Measurements from ENCODE around the gene AVP.
A peak's percentile ranks its signal among the peaks of the same experiment; 100 is the strongest.

AVP gene

DNA sequence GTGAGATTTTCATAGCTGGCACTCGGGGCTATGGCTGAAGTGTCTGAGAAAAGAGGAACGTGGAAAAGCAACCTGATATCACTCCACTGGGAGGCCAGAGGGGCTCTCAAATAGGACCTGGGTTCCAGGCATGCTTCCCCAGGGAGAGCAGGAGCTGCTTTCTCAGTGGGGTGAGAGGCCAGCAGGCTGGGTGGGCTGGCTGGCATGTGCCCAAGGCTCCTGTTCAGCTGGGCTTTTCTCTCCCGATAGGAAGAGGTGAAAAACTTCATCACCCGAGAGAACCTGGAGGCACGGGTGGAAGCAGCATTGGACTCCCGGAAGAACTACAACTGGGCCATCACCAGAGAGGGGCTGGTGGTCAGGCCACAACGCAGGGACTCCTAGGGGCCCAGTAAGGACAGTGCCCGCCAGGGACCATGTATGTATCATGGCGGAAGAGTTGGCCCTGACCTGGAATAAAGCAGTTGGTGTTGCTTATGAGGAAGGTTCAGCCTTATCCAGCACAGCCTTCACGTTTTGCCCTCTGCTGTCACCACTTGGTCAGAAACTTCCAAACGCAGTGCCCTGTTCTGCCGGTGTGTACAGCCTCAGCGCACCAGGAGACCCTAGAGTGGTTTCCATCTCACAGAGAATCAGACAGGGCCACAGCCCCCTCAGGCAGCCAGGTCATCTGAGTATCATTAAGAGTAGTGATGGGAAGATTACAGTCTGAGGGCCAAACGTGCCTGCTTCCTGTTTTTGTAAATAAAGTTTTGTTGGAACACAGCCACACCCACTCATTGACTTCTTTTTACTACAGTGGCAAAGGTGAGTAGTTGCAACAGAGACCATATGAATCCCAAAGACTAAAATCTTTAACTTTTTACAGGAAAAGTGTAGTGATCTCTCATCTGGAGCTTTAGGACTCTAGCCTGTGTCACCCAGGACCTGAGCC, 36.8 kb downstream of the AVP start:
- no peak for DNase-seq (ENCODE audit: low spot score)

DNA sequence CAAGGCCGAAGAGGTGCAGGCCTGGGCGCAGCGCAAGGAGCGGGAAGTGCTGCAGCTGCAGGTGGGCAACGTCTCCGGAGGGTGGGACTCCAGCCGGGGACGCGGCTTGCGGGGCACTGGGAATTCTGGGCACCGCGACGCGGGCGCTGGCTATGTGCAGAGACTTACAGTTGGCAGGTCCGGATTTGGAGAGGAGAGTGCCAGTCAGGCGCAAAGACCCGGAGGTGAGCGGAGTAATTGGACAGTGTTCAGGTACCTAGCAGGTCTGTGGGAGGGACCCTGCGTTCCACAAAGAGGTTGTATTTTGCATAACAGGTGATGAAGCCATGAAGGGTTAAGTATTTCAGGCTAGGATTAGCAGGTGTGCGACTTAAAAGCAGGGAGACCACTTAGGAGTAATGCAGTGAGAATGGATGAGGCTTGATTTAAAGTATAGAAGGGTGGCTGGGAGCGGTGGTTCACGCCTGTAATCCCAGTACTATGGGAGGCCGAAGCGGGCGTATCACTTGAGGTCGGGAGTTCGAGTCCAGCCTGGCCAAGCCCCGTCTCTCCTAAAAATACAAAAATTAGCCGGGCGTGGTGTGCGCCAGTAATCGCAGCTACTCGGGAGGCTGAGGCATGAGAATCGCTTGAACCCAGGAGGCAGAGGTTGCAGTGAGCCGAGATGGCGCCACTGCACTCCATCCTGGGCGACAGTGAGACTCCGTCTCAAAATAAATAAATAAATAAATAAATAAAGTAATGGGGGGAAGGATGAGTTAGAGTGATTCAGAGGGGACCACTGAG, 37.7 kb downstream of the AVP start:
- peak; percentile 53 for DNase-seq (ENCODE audit: low spot score)

DNA sequence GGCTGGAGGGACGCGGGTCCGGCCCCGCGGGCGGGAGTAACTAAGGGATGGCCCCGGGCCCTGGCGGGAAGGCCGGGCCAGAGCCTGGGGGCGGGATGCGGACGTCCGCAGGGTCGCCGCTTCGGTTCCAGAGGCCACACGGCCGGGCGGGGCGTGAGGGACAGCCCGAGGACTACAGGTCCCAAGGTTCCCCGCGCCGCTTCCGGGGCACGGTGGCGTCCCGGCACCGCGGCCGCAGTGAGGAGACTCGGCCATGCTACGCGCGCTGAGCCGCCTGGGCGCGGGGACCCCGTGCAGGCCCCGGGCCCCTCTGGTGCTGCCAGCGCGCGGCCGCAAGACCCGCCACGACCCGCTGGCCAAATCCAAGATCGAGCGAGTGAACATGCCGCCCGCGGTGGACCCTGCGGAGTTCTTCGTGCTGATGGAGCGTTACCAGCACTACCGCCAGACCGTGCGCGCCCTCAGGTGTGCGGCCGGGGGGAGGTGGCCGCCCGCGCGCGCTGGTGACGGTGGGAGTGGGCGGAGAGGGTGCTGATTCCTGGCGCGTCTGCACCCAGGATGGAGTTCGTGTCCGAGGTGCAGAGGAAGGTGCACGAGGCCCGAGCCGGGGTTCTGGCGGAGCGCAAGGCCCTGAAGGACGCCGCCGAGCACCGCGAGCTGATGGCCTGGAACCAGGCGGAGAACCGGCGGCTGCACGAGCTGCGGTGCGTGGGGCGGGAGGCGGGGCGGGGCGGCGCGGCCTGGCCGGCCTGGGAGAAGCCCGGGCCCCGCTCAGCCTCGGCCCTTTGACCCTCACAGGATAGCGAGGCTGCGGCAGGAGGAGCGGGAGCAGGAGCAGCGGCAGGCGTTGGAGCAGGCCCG, 38.5 kb downstream of the AVP start, which contains the start of gene MRPS26:
TSS of gene MRPS26 (plus strand) at position 237 of the 861 bp plus-strand sequence. CDS start at position 254, 17 bp downstream.
- peak; percentile 93 for DNase-seq (ENCODE audit: low spot score)

DNA sequence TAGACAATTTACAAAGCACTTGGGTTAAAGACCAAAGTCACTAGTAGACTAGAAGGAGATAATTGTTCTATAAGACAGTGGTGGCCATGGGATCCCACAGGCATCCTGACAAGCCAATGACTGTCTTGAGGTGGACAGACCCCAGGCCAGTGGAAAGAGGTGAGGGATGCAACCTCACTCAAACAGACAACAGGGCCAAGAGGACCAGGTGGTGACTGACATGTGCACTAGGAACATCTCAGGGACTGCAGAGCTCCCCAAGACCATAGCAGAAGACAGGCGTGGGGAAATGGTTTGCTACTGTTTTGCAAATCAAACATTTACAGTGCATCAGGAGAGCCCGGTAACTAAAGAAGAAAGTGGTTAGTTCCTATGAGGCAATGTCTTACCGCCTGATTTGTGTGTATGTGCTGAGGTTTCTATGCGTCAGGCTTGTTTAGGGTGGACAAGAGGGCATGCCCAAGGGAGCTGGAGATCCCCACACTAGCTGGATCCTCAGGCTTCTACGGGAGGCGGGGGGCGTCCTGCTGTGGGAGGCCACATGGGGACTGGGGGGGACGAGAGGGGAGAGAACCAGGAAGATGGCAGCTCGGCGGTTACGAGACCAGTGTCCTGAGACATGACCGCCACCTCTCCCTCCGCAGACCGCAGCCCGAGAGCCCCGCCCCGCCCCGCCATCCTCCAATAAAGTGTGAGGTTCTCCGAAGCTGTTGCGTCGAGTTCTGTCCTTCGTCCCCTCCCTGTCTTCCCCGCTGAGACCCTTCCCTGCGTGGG, 39.3 kb downstream of the AVP start:
- DNase-seq (ENCODE audit: low spot score): peak; percentile 79

DNA sequence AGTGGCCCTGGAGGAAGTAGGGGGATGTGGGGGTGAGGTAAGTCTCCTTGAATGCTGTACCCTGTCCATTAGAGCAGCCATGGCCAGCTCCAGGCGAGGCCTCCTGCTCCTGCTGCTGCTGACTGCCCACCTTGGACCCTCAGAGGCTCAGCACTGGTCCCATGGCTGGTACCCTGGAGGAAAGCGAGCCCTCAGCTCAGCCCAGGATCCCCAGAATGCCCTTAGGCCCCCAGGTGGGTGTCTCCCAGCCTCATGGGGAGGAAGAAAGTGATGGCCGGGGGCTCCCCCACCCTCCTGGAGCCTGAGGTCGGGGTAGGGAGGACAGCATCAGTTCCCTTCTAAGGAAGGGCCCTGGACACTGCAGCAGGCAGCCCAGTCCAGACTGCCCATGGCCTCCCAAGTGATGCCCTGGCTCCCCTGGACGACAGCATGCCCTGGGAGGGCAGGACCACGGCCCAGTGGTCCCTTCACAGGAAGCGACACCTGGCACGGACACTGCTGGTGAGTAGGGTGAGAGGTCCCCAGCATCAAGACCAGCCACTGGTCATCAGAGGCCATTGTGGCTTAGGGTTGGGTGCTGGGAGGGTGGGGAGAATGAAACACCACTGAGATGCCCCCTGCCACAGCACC, 40.1 kb downstream of the AVP start:
- DNase-seq (ENCODE audit: low spot score): no peak

DNA sequence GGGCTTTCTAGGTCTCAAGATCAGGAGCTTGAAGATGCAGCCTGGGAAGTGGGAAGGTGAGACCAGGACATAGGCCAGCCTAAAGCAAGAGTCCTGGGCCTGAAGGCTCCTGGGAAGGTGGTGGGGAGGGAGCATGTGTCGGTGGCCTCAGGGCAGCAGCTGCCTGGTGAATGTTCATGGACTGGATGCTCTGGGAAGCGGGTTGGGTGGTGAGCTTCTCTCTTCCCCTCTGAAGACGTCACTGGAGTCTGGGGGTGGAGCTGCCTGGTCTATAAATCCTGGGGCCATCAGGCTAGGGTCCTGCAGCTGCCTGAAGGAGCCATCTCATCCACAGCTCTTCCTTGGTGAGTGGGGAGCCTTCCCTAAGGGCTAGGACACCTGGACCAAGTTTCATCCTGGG, 41.2 kb downstream of the AVP start, which contains the start of gene GNRH2:
TSS of gene GNRH2 (plus strand) at position 301 of the 400 bp plus-strand sequence. CDS start 793 bp downstream, outside the sequence.
- no peak for DNase-seq (ENCODE audit: low spot score)

DNA sequence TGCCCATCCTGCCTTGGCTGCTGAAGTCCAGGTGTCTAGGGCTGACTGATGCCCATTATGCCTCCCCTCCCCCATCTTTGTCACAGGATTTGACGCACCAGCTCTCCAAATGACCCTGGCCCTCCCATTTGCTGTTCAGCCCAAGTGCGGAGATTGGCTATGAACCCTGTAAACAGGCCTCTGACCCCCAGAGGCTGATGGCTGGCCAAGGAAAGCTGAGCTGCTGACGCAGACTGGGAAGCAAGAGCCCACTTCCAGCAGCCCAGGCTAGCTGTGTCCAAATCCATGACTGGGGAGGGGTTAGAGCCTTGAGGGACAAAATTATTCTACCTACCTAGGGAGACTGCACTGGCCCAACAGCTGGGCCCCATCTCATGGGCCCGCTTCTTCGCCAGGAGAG, 41.9 kb downstream of the AVP start:
- DNase-seq (ENCODE audit: low spot score): no peak

DNA sequence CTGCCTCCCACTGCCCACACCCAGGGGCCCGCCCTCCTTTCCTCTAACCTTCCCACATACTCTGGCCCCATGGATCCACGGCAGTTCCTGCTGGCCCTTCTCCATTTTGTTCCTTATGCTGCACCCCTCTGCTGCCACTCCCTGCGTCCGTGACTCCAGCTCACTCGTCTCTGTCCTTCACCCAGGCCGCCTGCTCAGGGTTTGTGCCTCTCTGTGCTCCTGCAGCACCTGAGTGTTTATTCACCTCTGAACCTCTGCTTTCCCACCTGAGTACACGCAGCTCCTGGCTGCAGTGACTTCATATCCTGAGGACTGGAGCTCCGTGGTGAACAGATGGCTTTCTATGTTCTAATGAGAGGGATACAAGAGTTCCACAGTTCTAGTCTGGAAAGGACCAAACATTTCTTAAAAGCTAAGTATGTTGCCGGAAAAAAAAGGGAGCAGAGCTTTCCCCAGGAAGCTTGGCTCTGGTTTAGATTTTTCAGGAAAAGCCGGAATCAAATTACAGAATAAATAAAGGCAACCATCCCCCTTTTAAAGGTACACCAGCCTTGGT, 42.6 kb downstream of the AVP start:
- DNase-seq (ENCODE audit: low spot score): no peak

DNA sequence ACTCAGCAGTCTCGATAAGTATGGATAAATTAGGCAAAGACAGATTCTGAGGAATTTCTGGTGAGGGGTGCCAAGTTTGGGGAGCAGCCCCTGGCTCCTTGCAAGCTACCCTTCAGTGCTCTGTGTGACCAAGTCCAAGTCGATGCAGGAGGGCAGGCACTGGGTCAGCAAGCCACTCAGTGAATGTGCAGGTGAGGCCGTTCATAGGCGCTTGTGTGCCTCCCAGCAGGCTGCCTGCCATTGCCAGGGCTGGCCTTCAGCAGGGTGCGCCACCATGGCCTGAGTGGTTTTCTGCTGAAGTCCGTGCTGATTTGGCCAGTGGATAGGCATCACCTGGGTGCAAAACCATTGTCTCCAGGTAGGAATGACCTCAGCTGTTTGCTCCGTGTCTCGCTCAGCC, 44.4 kb downstream of the AVP start:
- DNase-seq (ENCODE audit: low spot score): no peak

DNA sequence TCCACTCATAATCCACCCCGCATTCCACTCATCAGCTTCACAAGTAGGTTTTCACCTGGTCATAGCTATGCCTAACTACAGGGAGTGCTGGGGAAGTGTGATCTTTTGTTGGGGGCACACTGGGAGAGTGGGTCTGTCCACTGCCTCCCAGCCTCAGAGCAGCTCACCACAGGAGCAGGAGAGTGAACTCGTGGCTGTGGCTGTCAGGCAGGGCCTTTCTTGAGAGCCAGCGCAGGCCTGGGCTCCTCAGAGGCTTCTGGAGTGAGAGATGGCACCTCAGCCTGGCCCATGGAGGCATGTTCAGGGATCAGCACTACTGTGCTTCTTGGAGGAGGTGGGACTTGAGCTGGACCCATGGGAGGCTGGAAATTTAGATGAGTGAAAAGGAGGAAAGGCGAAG, 45.1 kb downstream of the AVP start:
- no peak for DNase-seq (ENCODE audit: low spot score)

DNA sequence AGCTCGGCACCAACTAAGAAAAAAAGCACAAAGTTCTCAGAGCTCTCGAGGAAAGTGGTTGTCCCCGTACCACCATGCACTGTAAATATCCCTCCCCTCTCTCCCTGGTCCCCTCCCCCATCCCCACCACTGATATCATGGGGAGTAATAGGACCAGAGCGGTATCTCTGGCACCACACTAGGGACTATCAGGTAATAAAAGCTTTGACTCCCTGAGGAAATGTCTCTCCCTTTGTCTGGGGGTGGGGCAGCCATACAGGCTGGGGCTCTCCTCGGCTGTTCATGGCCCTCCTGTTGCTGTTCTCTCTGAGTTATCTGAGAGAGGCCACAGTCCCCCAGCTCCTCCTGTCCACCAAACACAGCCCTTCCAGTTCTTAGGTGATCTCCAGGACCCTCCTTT, 46.1 kb downstream of the AVP start:
- no peak for DNase-seq (ENCODE audit: low spot score)

DNA sequence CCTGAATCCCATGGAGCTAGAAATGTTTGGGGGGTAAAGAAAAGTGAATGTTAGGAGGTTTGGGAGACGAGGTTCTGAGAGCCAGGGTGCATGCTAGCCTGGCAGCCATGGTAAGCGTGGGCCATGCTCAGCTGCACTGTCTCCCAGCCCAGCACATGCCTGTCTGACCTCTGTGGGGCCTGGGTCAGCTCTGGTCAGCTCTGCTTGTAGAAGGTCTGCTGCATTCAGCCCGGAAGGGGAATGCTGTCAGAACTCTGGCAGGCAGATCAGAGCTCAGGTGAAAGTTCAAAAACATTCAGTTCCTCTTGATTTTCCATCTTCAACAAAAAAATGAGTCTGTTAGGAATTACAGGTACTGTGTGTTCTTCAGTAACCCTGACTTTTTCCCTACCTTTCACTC, 46.9 kb downstream of the AVP start:
- no peak for DNase-seq (ENCODE audit: low spot score)

DNA sequence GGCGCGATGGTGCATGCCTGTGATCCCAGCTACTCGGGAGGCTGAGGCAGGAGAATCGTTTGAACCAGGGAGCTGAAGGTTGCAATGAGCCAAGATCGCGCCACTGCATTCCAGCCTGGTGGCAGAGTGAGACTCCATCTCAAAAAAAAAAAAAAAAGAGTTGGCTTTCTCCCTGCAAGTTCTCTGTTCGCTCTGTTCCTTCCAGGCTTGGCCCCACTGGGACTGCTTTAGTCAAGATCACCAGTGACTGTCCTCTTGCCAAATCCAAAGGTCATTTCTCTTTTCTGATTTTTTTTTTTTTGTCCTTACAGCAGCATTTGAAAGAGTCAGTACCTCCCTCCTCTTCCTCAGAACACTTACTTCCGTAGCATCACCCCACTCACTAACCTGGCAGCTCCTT, 51.9 kb downstream of the AVP start:
- DNase-seq (ENCODE audit: low spot score): no peak

Data from RKO (cell line).